ENCODE data around the gene ING4.

DNA sequence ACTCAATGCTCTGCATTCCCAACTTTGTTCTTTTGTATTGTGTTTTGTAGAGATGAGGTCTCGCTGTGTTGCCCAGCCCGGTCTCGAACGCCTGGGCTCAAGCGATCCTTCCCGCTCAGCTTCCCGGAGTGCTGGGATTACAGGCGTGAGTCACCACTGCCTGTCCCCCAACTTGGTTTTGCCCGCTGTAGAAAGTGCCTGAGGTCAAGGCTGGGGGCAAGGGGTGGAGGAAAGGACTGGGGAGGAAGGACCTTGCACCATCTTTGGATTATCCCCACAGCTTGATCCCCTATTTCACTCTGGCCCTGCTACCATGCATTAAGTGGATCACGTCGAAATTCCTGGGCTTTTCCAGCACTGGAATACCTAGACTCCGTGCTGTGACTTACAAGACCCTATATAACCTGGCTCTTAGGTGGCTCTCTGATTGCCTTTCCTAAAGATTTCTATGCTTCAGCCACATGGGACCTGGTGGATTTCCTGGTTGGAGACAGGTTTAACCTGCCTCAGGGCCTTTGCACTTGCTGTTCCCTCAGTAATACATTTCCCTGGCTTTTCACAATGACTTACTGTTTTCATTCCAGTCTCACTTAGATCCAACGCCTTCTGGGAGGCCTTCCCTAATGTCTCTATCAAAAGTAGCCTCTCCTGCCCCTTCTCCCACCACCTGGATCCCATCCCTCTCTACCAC lies 38.3 kb upstream of the ING4 start:
- TF ChIP-seq YY1 (IDR thresholded peaks at IDR 0.05; ENCODE audit: low read depth) = no peak
- no peak for TF ChIP-seq FOXM1 (IDR thresholded peaks at IDR 0.05; ENCODE audit: borderline replicate concordance, low read depth)
- no peak for TF ChIP-seq RAD21 (IDR thresholded peaks at IDR 0.05; ENCODE audit: low read depth)
- no peak for TF ChIP-seq TAF1 (IDR thresholded peaks at IDR 0.05; ENCODE audit: low read depth)
- no peak for TF ChIP-seq CEBPB (IDR thresholded peaks at IDR 0.05)
- TF ChIP-seq, protein P1, sequence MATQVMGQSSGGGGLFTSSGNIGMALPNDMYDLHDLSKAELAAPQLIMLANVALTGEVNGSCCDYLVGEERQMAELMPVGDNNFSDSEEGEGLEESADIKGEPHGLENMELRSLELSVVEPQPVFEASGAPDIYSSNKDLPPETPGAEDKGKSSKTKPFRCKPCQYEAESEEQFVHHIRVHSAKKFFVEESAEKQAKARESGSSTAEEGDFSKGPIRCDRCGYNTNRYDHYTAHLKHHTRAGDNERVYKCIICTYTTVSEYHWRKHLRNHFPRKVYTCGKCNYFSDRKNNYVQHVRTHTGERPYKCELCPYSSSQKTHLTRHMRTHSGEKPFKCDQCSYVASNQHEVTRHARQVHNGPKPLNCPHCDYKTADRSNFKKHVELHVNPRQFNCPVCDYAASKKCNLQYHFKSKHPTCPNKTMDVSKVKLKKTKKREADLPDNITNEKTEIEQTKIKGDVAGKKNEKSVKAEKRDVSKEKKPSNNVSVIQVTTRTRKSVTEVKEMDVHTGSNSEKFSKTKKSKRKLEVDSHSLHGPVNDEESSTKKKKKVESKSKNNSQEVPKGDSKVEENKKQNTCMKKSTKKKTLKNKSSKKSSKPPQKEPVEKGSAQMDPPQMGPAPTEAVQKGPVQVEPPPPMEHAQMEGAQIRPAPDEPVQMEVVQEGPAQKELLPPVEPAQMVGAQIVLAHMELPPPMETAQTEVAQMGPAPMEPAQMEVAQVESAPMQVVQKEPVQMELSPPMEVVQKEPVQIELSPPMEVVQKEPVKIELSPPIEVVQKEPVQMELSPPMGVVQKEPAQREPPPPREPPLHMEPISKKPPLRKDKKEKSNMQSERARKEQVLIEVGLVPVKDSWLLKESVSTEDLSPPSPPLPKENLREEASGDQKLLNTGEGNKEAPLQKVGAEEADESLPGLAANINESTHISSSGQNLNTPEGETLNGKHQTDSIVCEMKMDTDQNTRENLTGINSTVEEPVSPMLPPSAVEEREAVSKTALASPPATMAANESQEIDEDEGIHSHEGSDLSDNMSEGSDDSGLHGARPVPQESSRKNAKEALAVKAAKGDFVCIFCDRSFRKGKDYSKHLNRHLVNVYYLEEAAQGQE (IDR thresholded peaks at IDR 0.05; ENCODE audit: low read depth) = no peak
- TF ChIP-seq NFIC (IDR thresholded peaks at IDR 0.05) = no peak
- no peak for TF ChIP-seq TCF12 (IDR thresholded peaks at IDR 0.05; ENCODE audit: low read depth)
- TF ChIP-seq, protein P2, sequence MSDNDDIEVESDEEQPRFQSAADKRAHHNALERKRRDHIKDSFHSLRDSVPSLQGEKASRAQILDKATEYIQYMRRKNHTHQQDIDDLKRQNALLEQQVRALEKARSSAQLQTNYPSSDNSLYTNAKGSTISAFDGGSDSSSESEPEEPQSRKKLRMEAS (IDR thresholded peaks at IDR 0.05) = no peak
- TF ChIP-seq EP300 (IDR thresholded peaks at IDR 0.05; ENCODE audit: borderline replicate concordance) = no peak
- no peak for TF ChIP-seq TEAD4 (IDR thresholded peaks at IDR 0.05)
- TF ChIP-seq, protein P3, sequence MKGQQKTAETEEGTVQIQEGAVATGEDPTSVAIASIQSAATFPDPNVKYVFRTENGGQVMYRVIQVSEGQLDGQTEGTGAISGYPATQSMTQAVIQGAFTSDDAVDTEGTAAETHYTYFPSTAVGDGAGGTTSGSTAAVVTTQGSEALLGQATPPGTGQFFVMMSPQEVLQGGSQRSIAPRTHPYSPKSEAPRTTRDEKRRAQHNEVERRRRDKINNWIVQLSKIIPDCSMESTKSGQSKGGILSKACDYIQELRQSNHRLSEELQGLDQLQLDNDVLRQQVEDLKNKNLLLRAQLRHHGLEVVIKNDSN (IDR thresholded peaks at IDR 0.05) = no peak
- no peak for TF ChIP-seq CREB1 (IDR thresholded peaks at IDR 0.05; ENCODE audit: low read depth)

All from Ishikawa (cell line).